ENCODE measurements around the gene LIPI.

DNA sequence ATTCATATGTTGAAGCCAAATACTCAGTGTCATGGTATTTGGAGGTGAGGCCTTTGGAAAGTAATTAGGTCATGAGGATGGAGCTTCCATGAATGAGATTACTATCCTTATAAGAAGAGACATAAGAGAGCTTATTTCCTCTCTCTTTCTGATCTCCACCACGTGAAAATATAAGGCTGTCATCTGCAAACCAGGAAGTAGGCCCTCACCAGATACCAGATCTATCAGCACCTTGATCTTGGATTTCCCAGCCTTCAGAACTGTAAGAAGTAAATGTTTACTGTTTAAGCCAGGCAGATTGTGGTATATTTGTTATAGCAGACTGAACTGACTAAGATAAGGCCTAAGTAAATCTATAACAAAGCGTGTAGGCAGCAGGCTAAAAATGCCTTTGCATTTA is 30.5 kb upstream of the LIPI start:
- TF ChIP-seq, protein P1, sequence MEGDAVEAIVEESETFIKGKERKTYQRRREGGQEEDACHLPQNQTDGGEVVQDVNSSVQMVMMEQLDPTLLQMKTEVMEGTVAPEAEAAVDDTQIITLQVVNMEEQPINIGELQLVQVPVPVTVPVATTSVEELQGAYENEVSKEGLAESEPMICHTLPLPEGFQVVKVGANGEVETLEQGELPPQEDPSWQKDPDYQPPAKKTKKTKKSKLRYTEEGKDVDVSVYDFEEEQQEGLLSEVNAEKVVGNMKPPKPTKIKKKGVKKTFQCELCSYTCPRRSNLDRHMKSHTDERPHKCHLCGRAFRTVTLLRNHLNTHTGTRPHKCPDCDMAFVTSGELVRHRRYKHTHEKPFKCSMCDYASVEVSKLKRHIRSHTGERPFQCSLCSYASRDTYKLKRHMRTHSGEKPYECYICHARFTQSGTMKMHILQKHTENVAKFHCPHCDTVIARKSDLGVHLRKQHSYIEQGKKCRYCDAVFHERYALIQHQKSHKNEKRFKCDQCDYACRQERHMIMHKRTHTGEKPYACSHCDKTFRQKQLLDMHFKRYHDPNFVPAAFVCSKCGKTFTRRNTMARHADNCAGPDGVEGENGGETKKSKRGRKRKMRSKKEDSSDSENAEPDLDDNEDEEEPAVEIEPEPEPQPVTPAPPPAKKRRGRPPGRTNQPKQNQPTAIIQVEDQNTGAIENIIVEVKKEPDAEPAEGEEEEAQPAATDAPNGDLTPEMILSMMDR (IDR thresholded peaks at IDR 0.05), result no peak
- no peak for TF ChIP-seq POLR2A (IDR thresholded peaks at IDR 0.05)

All from body of pancreas (tissue), 4 donors.